DOHH2 (cell line): ENCODE data around the gene DNAH2.

Experiments
- EZH2phosphoT487 ChIP-seq: fragments of 200-600 bp; sonication (generic); IDR thresholded peaks from 2 replicates; pipeline ENCODE4 v1.6.1; 2017; ENCODE audit warnings: borderline replicate concordance, mild to moderate bottlenecking, antibody characterized with exemption, low read length, moderate library complexity, mixed read lengths
- TF ChIP-seq, protein P1 (sequence below): fragments of 200-600 bp; sonication (generic); IDR thresholded peaks from one replicate; pipeline ENCODE4 v1.5.1; 2014; ENCODE audit warnings: antibody characterized with exemption, mild to moderate bottlenecking, low read depth, low read length; ENCODE audit not compliant: poor library complexity, severe bottlenecking

DNA sequence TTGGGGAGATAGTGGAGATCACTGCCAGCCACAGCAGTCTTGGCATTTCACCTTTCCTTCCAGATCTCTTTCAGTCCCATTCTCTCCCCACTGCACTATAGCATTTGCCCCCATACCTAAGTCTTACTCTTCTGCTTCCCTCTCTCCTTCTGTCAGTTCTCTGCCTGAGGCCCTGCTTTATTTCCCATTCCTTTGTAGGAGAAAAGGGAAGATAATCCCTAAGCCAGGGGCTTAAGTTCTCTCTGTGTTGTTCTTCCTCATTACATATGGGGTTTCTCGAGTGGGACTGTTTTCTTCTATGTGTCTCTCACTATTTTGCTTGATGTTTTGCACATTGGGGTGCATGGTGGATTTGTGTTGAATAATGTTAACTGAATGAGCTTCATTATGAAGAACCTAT, 122.9 kb downstream of the DNAH2 start:
- TF ChIP-seq, protein P1, sequence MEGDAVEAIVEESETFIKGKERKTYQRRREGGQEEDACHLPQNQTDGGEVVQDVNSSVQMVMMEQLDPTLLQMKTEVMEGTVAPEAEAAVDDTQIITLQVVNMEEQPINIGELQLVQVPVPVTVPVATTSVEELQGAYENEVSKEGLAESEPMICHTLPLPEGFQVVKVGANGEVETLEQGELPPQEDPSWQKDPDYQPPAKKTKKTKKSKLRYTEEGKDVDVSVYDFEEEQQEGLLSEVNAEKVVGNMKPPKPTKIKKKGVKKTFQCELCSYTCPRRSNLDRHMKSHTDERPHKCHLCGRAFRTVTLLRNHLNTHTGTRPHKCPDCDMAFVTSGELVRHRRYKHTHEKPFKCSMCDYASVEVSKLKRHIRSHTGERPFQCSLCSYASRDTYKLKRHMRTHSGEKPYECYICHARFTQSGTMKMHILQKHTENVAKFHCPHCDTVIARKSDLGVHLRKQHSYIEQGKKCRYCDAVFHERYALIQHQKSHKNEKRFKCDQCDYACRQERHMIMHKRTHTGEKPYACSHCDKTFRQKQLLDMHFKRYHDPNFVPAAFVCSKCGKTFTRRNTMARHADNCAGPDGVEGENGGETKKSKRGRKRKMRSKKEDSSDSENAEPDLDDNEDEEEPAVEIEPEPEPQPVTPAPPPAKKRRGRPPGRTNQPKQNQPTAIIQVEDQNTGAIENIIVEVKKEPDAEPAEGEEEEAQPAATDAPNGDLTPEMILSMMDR: no peak
- TF ChIP-seq EZH2phosphoT487: no peak
